Measurements from ENCODE around the gene TBC1D9. TPM values are rescaled to one million over a fixed set of nuclear protein-coding genes. Genes with fewer than 3 reads are reported as not detected.

Gene TBC1D9
- total and polyA plus RNA-seq, 9 donors = 13.2 to 28.8 (median 21.4) TPM

Small RNA genes within 50 kb of the gene (small RNA-seq; reads per million reads assigned to genes)
- gene AC108019.1 (not detected), gene RF00019 (not detected), gene RN7SL152P (not detected), gene RNY1P14 (not detected)

Other genes with a start within 250 kb of the TBC1D9 start
- gene ELMOD2, start 232.2 kb downstream of the TBC1D9 start, total RNA-seq = 10 to 100 TPM; 13.6 to 22.3 (median 15.9) TPM
- 10 to 100 TPM in 1 of 2 donors, 1 to 10 TPM in 1; 5.5 to 12.2 TPM for gene ELMOD2, start 232.2 kb downstream of the TBC1D9 start, polyA plus RNA-seq
- gene UCP1, start 187.4 kb downstream of the TBC1D9 start, total RNA-seq = under 1 TPM in 2 of 7 donors, not detected in 5; 0.18 to 0.46 TPM
- gene UCP1, start 187.4 kb downstream of the TBC1D9 start, polyA plus RNA-seq = not detected